ENCODE data around the gene DQX1.

The DQX1 gene

GRCh38 chr2:74532222-74532621 lies 6.2 kb upstream of the DQX1 start:
- DNase-seq (ENCODE audit: low read depth, low spot score), result no peak

GRCh38 chr2:74531666-74532065 lies 5.6 kb upstream of the DQX1 start:
- DNase-seq (ENCODE audit: low read depth, low spot score), result no peak

GRCh38 chr2:74530239-74531187 lies 4.5 kb upstream of the DQX1 start:
- no peak for DNase-seq (ENCODE audit: low read depth, low spot score)

- DNase-seq (ENCODE audit: low read depth, low spot score), result peak; percentile 96
Observed at GRCh38 chr2:74529357-74530238, 3.6 kb upstream of the DQX1 start, which contains the start of the genes AUP1 and HTRA2. Gene AUP1 (minus strand): TSS chr2:74529706. CDS start chr2:74529629, 77 bp downstream. Gene HTRA2 (plus strand): TSS chr2:74529933. CDS start chr2:74530007, 74 bp downstream.

GRCh38 chr2:74528600-74529356 lies 2.7 kb upstream of the DQX1 start:
- no peak for DNase-seq (ENCODE audit: low read depth, low spot score)

GRCh38 chr2:74527741-74528140 lies 1.7 kb upstream of the DQX1 start:
- no peak for DNase-seq (ENCODE audit: low read depth, low spot score)

- no peak for DNase-seq (ENCODE audit: low read depth, low spot score)
Observed at GRCh38 chr2:74526649-74527230, 709 bp upstream of the DQX1 start.

GRCh38 chr2:74524955-74525716 lies 895 bp downstream of the DQX1 start:
- DNase-seq (ENCODE audit: low read depth, low spot score), result no peak

GRCh38 chr2:74524005-74524404 lies 2.0 kb downstream of the DQX1 start:
- DNase-seq (ENCODE audit: low read depth, low spot score), result no peak

- no peak for DNase-seq (ENCODE audit: low read depth, low spot score)
Observed at GRCh38 chr2:74522516-74522915, 3.5 kb downstream of the DQX1 start.

GRCh38 chr2:74516650-74517049 lies 9.4 kb downstream of the DQX1 start:
- no peak for DNase-seq (ENCODE audit: low read depth, low spot score)

- DNase-seq (ENCODE audit: low read depth, low spot score), result no peak
Observed at GRCh38 chr2:74515981-74516633, 9.9 kb downstream of the DQX1 start.

- DNase-seq (ENCODE audit: low read depth, low spot score), result no peak
Observed at GRCh38 chr2:74515271-74515980, 10.6 kb downstream of the DQX1 start.

GRCh38 chr2:74514368-74515270 lies 11.4 kb downstream of the DQX1 start, which contains the start of gene TLX2:
Gene TLX2 (plus strand): TSS chr2:74514450. CDS start chr2:74514807, 357 bp downstream.
- no peak for DNase-seq (ENCODE audit: low read depth, low spot score)

- no peak for DNase-seq (ENCODE audit: low read depth, low spot score)
Observed at GRCh38 chr2:74513605-74514367, 12.2 kb downstream of the DQX1 start.

- DNase-seq (ENCODE audit: low read depth, low spot score), result no peak
Observed at GRCh38 chr2:74512744-74513604, 13.1 kb downstream of the DQX1 start.

Measured in iPS DF 19.7 (cell line).